ENCODE measurements around the gene ETV3L.

ETV3L gene

GRCh38 chr1:157099633-157100009 lies at the start of gene ETV3L:
TSS of gene ETV3L (minus strand) at chr1:157099808. CDS start at chr1:157099523, 285 bp downstream.
- H3K27me3 ChIP-seq (ENCODE audit: control insufficient read depth in 1 of 2, insufficient read depth in 2 of 2, low read length in 2 of 2), result no peaks in the 10 kb centered on the region
- no peaks in the 10 kb centered on the region for H3K9me3 ChIP-seq (ENCODE audit: control insufficient read depth in 1 of 2, low read length in 2 of 2)
- H3K4me1 ChIP-seq (ENCODE audit: control insufficient read depth in 1 of 2, insufficient read depth in 2 of 2, low read length in 2 of 2), result no peaks in the 10 kb centered on the region
- no peak within 1 kb of the TSS for H3K4me3 ChIP-seq (ENCODE audit: low read depth in 1 of 2, low read length in 2 of 2)
- no peak within 1 kb of the TSS for H3K27ac ChIP-seq (ENCODE audit: low read depth, low read length)
- H3K9ac ChIP-seq (ENCODE audit: low read depth in 1 of 2, low read length in 2 of 2), result no peak within 1 kb of the TSS
- no peaks in the 10 kb centered on the region for H3K36me3 ChIP-seq (ENCODE audit: control insufficient read depth in 1 of 2, insufficient read depth in 2 of 2, low read length in 2 of 2)

GRCh38 chr1:157147906-157148700 lies 48.5 kb upstream of the ETV3L start:
- H3K27me3 ChIP-seq (ENCODE audit: control insufficient read depth in 1 of 2, insufficient read depth in 2 of 2, low read length in 2 of 2), result no peaks in the 10 kb centered on the region
- no peak overlapping the region for H3K4me3 ChIP-seq (ENCODE audit: low read depth in 1 of 2, low read length in 2 of 2)
- no peak overlapping the region for H3K27ac ChIP-seq (ENCODE audit: low read depth, low read length)
- H3K4me1 ChIP-seq (ENCODE audit: control insufficient read depth in 1 of 2, insufficient read depth in 2 of 2, low read length in 2 of 2), result peaks cover 40 to 47% of the 10 kb centered on the region in 2 donors
- H3K9ac ChIP-seq (ENCODE audit: low read depth in 1 of 2, low read length in 2 of 2), result no peak overlapping the region
- H3K36me3 ChIP-seq (ENCODE audit: control insufficient read depth in 1 of 2, insufficient read depth in 2 of 2, low read length in 2 of 2), result no peaks in the 10 kb centered on the region
- no peaks in the 10 kb centered on the region for H3K9me3 ChIP-seq (ENCODE audit: control insufficient read depth in 1 of 2, low read length in 2 of 2)

- peaks cover 41 to 57% of the 10 kb centered on the region in 2 donors for H3K4me1 ChIP-seq (ENCODE audit: control insufficient read depth in 1 of 2, insufficient read depth in 2 of 2, low read length in 2 of 2)
Observed at GRCh38 chr1:157147037-157147436, 47.4 kb upstream of the ETV3L start.

GRCh38 chr1:157146244-157146643 lies 46.6 kb upstream of the ETV3L start:
- Histone ChIP-seq H3K4me3 (ENCODE audit: low read depth in 1 of 2, low read length in 2 of 2) (no peak overlapping the region), H3K36me3 (ENCODE audit: control insufficient read depth in 1 of 2, insufficient read depth in 2 of 2, low read length in 2 of 2) (no peaks in the 10 kb centered on the region), H3K4me1 (ENCODE audit: control insufficient read depth in 1 of 2, insufficient read depth in 2 of 2, low read length in 2 of 2) (peaks cover 41 to 58% of the 10 kb centered on the region in 2 donors), H3K27me3 (ENCODE audit: control insufficient read depth in 1 of 2, insufficient read depth in 2 of 2, low read length in 2 of 2) (no peaks in the 10 kb centered on the region), H3K9ac (ENCODE audit: low read depth in 1 of 2, low read length in 2 of 2) (no peak overlapping the region), H3K27ac (ENCODE audit: low read depth, low read length) (no peak overlapping the region), H3K9me3 (ENCODE audit: control insufficient read depth in 1 of 2, low read length in 2 of 2) (no peaks in the 10 kb centered on the region)

More at GRCh38 chr1:157147037-157147436, 47.4 kb upstream of the ETV3L start:
- H3K27me3 ChIP-seq (ENCODE audit: control insufficient read depth in 1 of 2, insufficient read depth in 2 of 2, low read length in 2 of 2), result no peaks in the 10 kb centered on the region
- H3K36me3 ChIP-seq (ENCODE audit: control insufficient read depth in 1 of 2, insufficient read depth in 2 of 2, low read length in 2 of 2), result no peaks in the 10 kb centered on the region
- no peaks in the 10 kb centered on the region for H3K9me3 ChIP-seq (ENCODE audit: control insufficient read depth in 1 of 2, low read length in 2 of 2)
- H3K27ac ChIP-seq (ENCODE audit: low read depth, low read length), result no peak overlapping the region
- no peak overlapping the region for H3K4me3 ChIP-seq (ENCODE audit: low read depth in 1 of 2, low read length in 2 of 2)
- no peak overlapping the region for H3K9ac ChIP-seq (ENCODE audit: low read depth in 1 of 2, low read length in 2 of 2)

- no peak overlapping the region for H3K27ac ChIP-seq (ENCODE audit: low read depth, low read length)
- H3K36me3 ChIP-seq (ENCODE audit: control insufficient read depth in 1 of 2, insufficient read depth in 2 of 2, low read length in 2 of 2), result no peaks in the 10 kb centered on the region
- no peaks in the 10 kb centered on the region for H3K9me3 ChIP-seq (ENCODE audit: control insufficient read depth in 1 of 2, low read length in 2 of 2)
- H3K27me3 ChIP-seq (ENCODE audit: control insufficient read depth in 1 of 2, insufficient read depth in 2 of 2, low read length in 2 of 2), result no peaks in the 10 kb centered on the region
- peaks cover 41 to 58% of the 10 kb centered on the region in 2 donors for H3K4me1 ChIP-seq (ENCODE audit: control insufficient read depth in 1 of 2, insufficient read depth in 2 of 2, low read length in 2 of 2)
- no peak overlapping the region for H3K9ac ChIP-seq (ENCODE audit: low read depth in 1 of 2, low read length in 2 of 2)
- H3K4me3 ChIP-seq (ENCODE audit: low read depth in 1 of 2, low read length in 2 of 2), result no peak overlapping the region
Observed at GRCh38 chr1:157145076-157145475, 45.5 kb upstream of the ETV3L start.

GRCh38 chr1:157144509-157144908 lies 44.9 kb upstream of the ETV3L start:
- no peak overlapping the region for H3K27ac ChIP-seq (ENCODE audit: low read depth, low read length)
- H3K4me3 ChIP-seq (ENCODE audit: low read depth in 1 of 2, low read length in 2 of 2), result no peak overlapping the region
- H3K27me3 ChIP-seq (ENCODE audit: control insufficient read depth in 1 of 2, insufficient read depth in 2 of 2, low read length in 2 of 2), result no peaks in the 10 kb centered on the region
- H3K4me1 ChIP-seq (ENCODE audit: control insufficient read depth in 1 of 2, insufficient read depth in 2 of 2, low read length in 2 of 2), result peaks cover 44 to 62% of the 10 kb centered on the region in 2 donors
- no peak overlapping the region for H3K9ac ChIP-seq (ENCODE audit: low read depth in 1 of 2, low read length in 2 of 2)
- no peaks in the 10 kb centered on the region for H3K9me3 ChIP-seq (ENCODE audit: control insufficient read depth in 1 of 2, low read length in 2 of 2)
- H3K36me3 ChIP-seq (ENCODE audit: control insufficient read depth in 1 of 2, insufficient read depth in 2 of 2, low read length in 2 of 2), result no peaks in the 10 kb centered on the region

GRCh38 chr1:157142765-157143423 lies 43.3 kb upstream of the ETV3L start:
- no peak overlapping the region for H3K9ac ChIP-seq (ENCODE audit: low read depth in 1 of 2, low read length in 2 of 2)
- H3K27me3 ChIP-seq (ENCODE audit: control insufficient read depth in 1 of 2, insufficient read depth in 2 of 2, low read length in 2 of 2), result no peaks in the 10 kb centered on the region
- no peak overlapping the region for H3K27ac ChIP-seq (ENCODE audit: low read depth, low read length)
- no peaks in the 10 kb centered on the region for H3K36me3 ChIP-seq (ENCODE audit: control insufficient read depth in 1 of 2, insufficient read depth in 2 of 2, low read length in 2 of 2)
- no peaks in the 10 kb centered on the region for H3K9me3 ChIP-seq (ENCODE audit: control insufficient read depth in 1 of 2, low read length in 2 of 2)
- H3K4me1 ChIP-seq (ENCODE audit: control insufficient read depth in 1 of 2, insufficient read depth in 2 of 2, low read length in 2 of 2), result peaks cover 43 to 59% of the 10 kb centered on the region in 2 donors
- H3K4me3 ChIP-seq (ENCODE audit: low read depth in 1 of 2, low read length in 2 of 2), result no peak overlapping the region

GRCh38 chr1:157142201-157142600 lies 42.6 kb upstream of the ETV3L start:
- Histone ChIP-seq H3K4me3 (ENCODE audit: low read depth in 1 of 2, low read length in 2 of 2) (no peak overlapping the region), H3K4me1 (ENCODE audit: control insufficient read depth in 1 of 2, insufficient read depth in 2 of 2, low read length in 2 of 2) (peaks cover 41 to 55% of the 10 kb centered on the region in 2 donors), H3K9ac (ENCODE audit: low read depth in 1 of 2, low read length in 2 of 2) (no peak overlapping the region), H3K36me3 (ENCODE audit: control insufficient read depth in 1 of 2, insufficient read depth in 2 of 2, low read length in 2 of 2) (no peaks in the 10 kb centered on the region), H3K27ac (ENCODE audit: low read depth, low read length) (peak overlapping the region; percentile 34), H3K27me3 (ENCODE audit: control insufficient read depth in 1 of 2, insufficient read depth in 2 of 2, low read length in 2 of 2) (no peaks in the 10 kb centered on the region), H3K9me3 (ENCODE audit: control insufficient read depth in 1 of 2, low read length in 2 of 2) (no peaks in the 10 kb centered on the region)

GRCh38 chr1:157141212-157141855 lies 41.7 kb upstream of the ETV3L start:
- Histone ChIP-seq H3K36me3 (ENCODE audit: control insufficient read depth in 1 of 2, insufficient read depth in 2 of 2, low read length in 2 of 2) (no peaks in the 10 kb centered on the region), H3K4me3 (ENCODE audit: low read depth in 1 of 2, low read length in 2 of 2) (no peak overlapping the region), H3K4me1 (ENCODE audit: control insufficient read depth in 1 of 2, insufficient read depth in 2 of 2, low read length in 2 of 2) (peaks cover 45 to 55% of the 10 kb centered on the region in 2 donors), H3K9ac (ENCODE audit: low read depth in 1 of 2, low read length in 2 of 2) (no peak overlapping the region), H3K27me3 (ENCODE audit: control insufficient read depth in 1 of 2, insufficient read depth in 2 of 2, low read length in 2 of 2) (no peaks in the 10 kb centered on the region), H3K9me3 (ENCODE audit: control insufficient read depth in 1 of 2, low read length in 2 of 2) (no peaks in the 10 kb centered on the region), H3K27ac (ENCODE audit: low read depth, low read length) (no peak overlapping the region)

- Histone ChIP-seq H3K9me3 (ENCODE audit: control insufficient read depth in 1 of 2, low read length in 2 of 2) (no peaks in the 10 kb centered on the region), H3K36me3 (ENCODE audit: control insufficient read depth in 1 of 2, insufficient read depth in 2 of 2, low read length in 2 of 2) (peaks cover 8 to 10% of the 10 kb centered on the region in 2 donors), H3K4me1 (ENCODE audit: control insufficient read depth in 1 of 2, insufficient read depth in 2 of 2, low read length in 2 of 2) (peaks cover 47 to 60% of the 10 kb centered on the region in 2 donors), H3K27ac (ENCODE audit: low read depth, low read length) (no peak overlapping the region), H3K9ac (ENCODE audit: low read depth in 1 of 2, low read length in 2 of 2) (no peak overlapping the region), H3K27me3 (ENCODE audit: control insufficient read depth in 1 of 2, insufficient read depth in 2 of 2, low read length in 2 of 2) (no peaks in the 10 kb centered on the region), H3K4me3 (ENCODE audit: low read depth in 1 of 2, low read length in 2 of 2) (no peak overlapping the region)
Observed at GRCh38 chr1:157140063-157140588, 40.5 kb upstream of the ETV3L start.
